HL-60 (cell line): ENCODE data around the gene STARD10.

ENCODE experiments used
- DNase-seq, 2 experiments: peaks; one replicate each; pipeline ENCODE4 v3.0.0-alpha.2; 2010 to 2020; ENCODE audit warnings: low read depth in 1 of 2, low spot score in 1 of 2
- H3K27ac ChIP-seq: fragments of 250-450 bp; sonication (Bioruptor Pico); replicated peaks from 2 replicates; pipeline ENCODE4 v1.5.1; 2020; ENCODE audit warnings: mild to moderate bottlenecking, moderate library complexity
- H3K27me3 ChIP-seq: fragments of 250-450 bp; sonication (Bioruptor Pico); 2 replicates; pipeline ENCODE4 v1.5.1; 2021; ENCODE audit warnings: mild to moderate bottlenecking, moderate library complexity; ENCODE audit not compliant: insufficient read depth, poor library complexity, severe bottlenecking
- H3K4me3 ChIP-seq: replicated peaks from 2 replicates; pipeline ENCODE4 v1.5.1; 2011; ENCODE audit warnings: mild to moderate bottlenecking, control low read depth, low read length; ENCODE audit not compliant: insufficient read depth
- CTCF ChIP-seq: IDR thresholded peaks from one replicate; pipeline ENCODE4 v1.5.1; 2011; ENCODE audit warnings: low read length, control low read depth, inconsistent platforms; ENCODE audit not compliant: insufficient read depth
- GABPA ChIP-seq: IDR thresholded peaks from 2 replicates; pipeline ENCODE4 v1.6.1; 2012; ENCODE audit warnings: low read depth
- POLR2AphosphoS5 ChIP-seq: IDR thresholded peaks from 2 replicates; pipeline ENCODE4 v1.6.1; 2012; ENCODE audit warnings: low read depth
- REST ChIP-seq: IDR thresholded peaks from 2 replicates; pipeline ENCODE4 v1.6.1; 2012; ENCODE audit warnings: low read depth; ENCODE audit not compliant: insufficient replicate concordance
- SPI1 ChIP-seq: IDR thresholded peaks from 2 replicates; pipeline ENCODE4 v1.6.1; 2012; ENCODE audit warnings: low read depth, mild to moderate bottlenecking, borderline replicate concordance

STARD10 gene

GRCh38 chr11:72817966-72818365 is 24.1 kb upstream of the STARD10 start:
- Histone ChIP-seq H3K4me3 (no peak overlapping the region), H3K27ac (no peak overlapping the region), H3K27me3 (no peaks in the 10 kb centered on the region)
- TF ChIP-seq CTCF (no peak), GABPA (no peak), REST (no peak), POLR2AphosphoS5 (no peak), SPI1 (no peak)
- no peak for DNase-seq

- H3K27me3 ChIP-seq, result no peaks in the 10 kb centered on the region
These were observed 22.6 kb upstream of the STARD10 start for GRCh38 chr11:72816404-72816990.

More at GRCh38 chr11:72816404-72816990, 22.6 kb upstream of the STARD10 start:
- TF ChIP-seq GABPA (no peak), CTCF (no peak), REST (no peak)
- Histone ChIP-seq H3K4me3 (peak overlapping the region; percentile 77), H3K27ac (peak overlapping the region; percentile 100)
- DNase-seq, result peak in 1 of 2 experiments; percentile 67
